ENCODE measurements around the gene ANKFY1.
A peak's percentile ranks its signal among the peaks of the same experiment; 100 is the strongest.

ANKFY1 gene

GRCh38 chr17:4154201-4154600, 109.6 kb downstream of the ANKFY1 start:
- no peak for TF ChIP-seq CTCF (IDR thresholded peaks at IDR 0.05; ENCODE audit: low read depth, low read length)
- DNase-seq (ENCODE audit: low read depth in 2 of 2), result no peak
- no peak overlapping the region for H3K4me3 ChIP-seq (replicated peaks in 1 of 2; ENCODE audit: low read depth in 2 of 2, low read length in 2 of 2)

- no peak for TF ChIP-seq CTCF (IDR thresholded peaks at IDR 0.05; ENCODE audit: low read depth, low read length)
- DNase-seq (ENCODE audit: low read depth in 2 of 2), result peak in 1 of 2 donors; percentile 86
These were observed 111.3 kb downstream of the ANKFY1 start for GRCh38 chr17:4152471-4152870.

GRCh38 chr17:4150096-4150495, 113.7 kb downstream of the ANKFY1 start:
- TF ChIP-seq CTCF (IDR thresholded peaks at IDR 0.05; ENCODE audit: low read depth, low read length), result no peak
- H3K4me3 ChIP-seq (replicated peaks in 1 of 2; ENCODE audit: low read depth in 2 of 2, low read length in 2 of 2), result no peak overlapping the region
- DNase-seq (ENCODE audit: low read depth in 2 of 2), result no peak

More at GRCh38 chr17:4152471-4152870, 111.3 kb downstream of the ANKFY1 start:
- no peak overlapping the region for H3K4me3 ChIP-seq (replicated peaks in 1 of 2; ENCODE audit: low read depth in 2 of 2, low read length in 2 of 2)

- H3K4me3 ChIP-seq (replicated peaks in 1 of 2; ENCODE audit: low read depth in 2 of 2, low read length in 2 of 2), result no peak overlapping the region
- no peak for DNase-seq (ENCODE audit: low read depth in 2 of 2)
- no peak for TF ChIP-seq CTCF (IDR thresholded peaks at IDR 0.05; ENCODE audit: low read depth, low read length)
These were observed 115.0 kb downstream of the ANKFY1 start for GRCh38 chr17:4148611-4149308.

GRCh38 chr17:4147751-4148310, 115.9 kb downstream of the ANKFY1 start:
- peak in 1 of 2 donors; percentile 69 for DNase-seq (ENCODE audit: low read depth in 2 of 2)
- H3K4me3 ChIP-seq (replicated peaks in 1 of 2; ENCODE audit: low read depth in 2 of 2, low read length in 2 of 2), result no peak overlapping the region
- TF ChIP-seq CTCF (IDR thresholded peaks at IDR 0.05; ENCODE audit: low read depth, low read length), result no peak

- H3K4me3 ChIP-seq (replicated peaks in 1 of 2; ENCODE audit: low read depth in 2 of 2, low read length in 2 of 2), result no peak overlapping the region
- DNase-seq (ENCODE audit: low read depth in 2 of 2), result no peak
- TF ChIP-seq CTCF (IDR thresholded peaks at IDR 0.05; ENCODE audit: low read depth, low read length), result no peak
These were observed 117.1 kb downstream of the ANKFY1 start for GRCh38 chr17:4146641-4147040.
